Testis (tissue), 3 donors: ENCODE data around the gene VANGL2. TPM values are rescaled to one million over a fixed set of nuclear protein-coding genes. Genes with fewer than 3 reads are reported as not detected.

Experiments
- DNase-seq: peaks from one replicate; pipeline ENCODE4 v3.0.0-alpha.2; 2019
- H3K27ac ChIP-seq, 2 donors: fragments of 200-600 bp; sonication (generic); one replicate each; pipeline ENCODE4 v1.5.1; 2019
- H3K27me3 ChIP-seq: fragments of 200-600 bp; sonication (generic); one replicate; pipeline ENCODE4 v1.5.1; 2019
- H3K36me3 ChIP-seq: fragments of 200-600 bp; sonication (generic); one replicate; pipeline ENCODE4 v1.5.1; 2017; ENCODE audit warnings: low read depth; ENCODE audit errors: missing control alignments
- H3K4me1 ChIP-seq: fragments of 200-600 bp; sonication (generic); one replicate; pipeline ENCODE4 v1.5.1; 2019
- H3K4me3 ChIP-seq, 2 donors: fragments of 200-600 bp; sonication (generic); one replicate each; pipeline ENCODE4 v1.5.1; 2017 to 2019
- H3K9me3 ChIP-seq: fragments of 200-600 bp; sonication (generic); one replicate; pipeline ENCODE4 v1.5.1; 2017
- POLR2A ChIP-seq: fragments of 450-650 bp; IDR thresholded peaks from one replicate; pipeline ENCODE4 v1.6.1; 2017; ENCODE audit warnings: antibody characterized with exemption, mild to moderate bottlenecking, moderate library complexity
- WGBS, 2 donors: methylation state at CpG; one replicate each; pipeline ENCODE4 v1.1.5; 2018; 5-methylcytosine and 5-hydroxymethylcytosine counted together
- intact Hi-C: fragments of 100-400 bp; cut with DNase I; formaldehyde crosslinking; loops from one replicate; pipeline ENCODE4 v1.15.1; 2023; ENCODE audit warnings: low total_unique reads
- polyA plus RNA-seq: library from polyadenylated mRNA; stranded (reverse); fragments of 350-450 nt; fragmentation: Illumina TruSeq; extraction: RNeasy Lipid Tissue Mini Kit (QIAGEN cat#74804); gene quantifications from one replicate; pipeline ENCODE4 v1.2.3, GENCODE V29; 2014; ENCODE audit warnings: low read depth, low replicate concordance; ENCODE audit not compliant: insufficient read depth
- total RNA-seq, 2 donors: library from RNA; depleted of rRNA; stranded (reverse); fragments of >200 nt; gene quantifications; one replicate each; pipeline ENCODE4 v1.2.3, GENCODE V29; 2016
- TF ChIP-seq, protein P1 (sequence below), 3 experiments: fragments of 450-650 bp in 2 of 3; fragments of 200-600 bp in 1 of 3; sonication (generic) in 1 of 3; IDR thresholded peaks; one replicate each; pipeline ENCODE4 v1.5.1; 2016 to 2019; ENCODE audit warnings: antibody characterized with exemption in 3 of 3, mild to moderate bottlenecking in 2 of 3, moderate library complexity in 1 of 3

VANGL2 gene
- total and polyA plus RNA-seq, 3 donors from 2014 or later, result 3.6 to 5.9 (median 3.8) TPM

DNA sequence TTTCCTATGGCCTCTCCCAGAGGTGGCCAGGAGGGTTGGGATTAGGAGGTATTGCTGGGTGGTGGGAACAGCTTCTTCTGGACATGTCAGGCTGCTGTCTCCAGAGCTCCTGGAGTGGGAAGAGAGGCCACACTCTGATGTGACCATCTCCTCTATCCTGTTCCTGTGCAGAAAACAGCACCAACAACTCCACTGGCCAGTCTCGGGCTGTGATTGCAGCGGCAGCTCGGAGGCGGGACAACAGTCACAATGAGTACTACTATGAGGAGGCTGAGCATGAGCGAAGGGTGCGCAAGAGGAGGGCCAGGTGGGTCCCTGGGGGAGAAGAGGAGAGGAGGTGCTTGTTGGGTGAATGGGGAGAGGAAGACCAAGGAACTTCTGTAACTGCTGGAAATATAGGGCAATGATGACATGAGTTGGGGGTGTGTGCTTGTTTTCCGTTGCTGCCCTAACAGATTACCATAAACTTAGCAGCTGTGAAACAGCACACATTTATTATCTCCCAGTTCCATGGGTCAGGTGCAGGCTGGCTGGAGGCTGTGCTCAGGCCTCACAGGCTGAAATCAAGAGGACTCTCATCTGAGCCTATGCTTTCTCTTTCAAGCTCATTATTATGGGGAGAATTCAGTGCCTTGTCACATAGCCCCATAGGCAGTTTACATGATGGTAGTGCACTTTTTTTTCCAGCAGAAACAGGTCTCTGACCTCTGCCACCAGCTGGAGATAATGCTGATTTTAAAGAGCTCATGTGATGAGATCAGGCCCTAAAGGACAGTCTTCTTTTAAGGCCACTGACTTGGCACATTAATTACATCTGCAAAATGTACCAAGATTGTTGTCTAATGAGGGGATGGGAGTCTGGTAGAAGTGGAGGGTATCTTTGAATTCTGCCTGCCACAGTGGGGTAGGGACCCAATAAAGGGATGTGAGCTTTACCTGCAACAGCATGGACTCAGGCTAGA, 20.8 kb downstream of the VANGL2 start:
- Histone ChIP-seq H3K27me3 (no peaks in the 10 kb centered on the region), H3K4me1 (no peaks in the 10 kb centered on the region), H3K9me3 (no peaks in the 10 kb centered on the region), H3K36me3 (no peaks in the 10 kb centered on the region), H3K4me3 (no peak overlapping the region), H3K27ac (no peak overlapping the region)
- TF ChIP-seq, protein P1, sequence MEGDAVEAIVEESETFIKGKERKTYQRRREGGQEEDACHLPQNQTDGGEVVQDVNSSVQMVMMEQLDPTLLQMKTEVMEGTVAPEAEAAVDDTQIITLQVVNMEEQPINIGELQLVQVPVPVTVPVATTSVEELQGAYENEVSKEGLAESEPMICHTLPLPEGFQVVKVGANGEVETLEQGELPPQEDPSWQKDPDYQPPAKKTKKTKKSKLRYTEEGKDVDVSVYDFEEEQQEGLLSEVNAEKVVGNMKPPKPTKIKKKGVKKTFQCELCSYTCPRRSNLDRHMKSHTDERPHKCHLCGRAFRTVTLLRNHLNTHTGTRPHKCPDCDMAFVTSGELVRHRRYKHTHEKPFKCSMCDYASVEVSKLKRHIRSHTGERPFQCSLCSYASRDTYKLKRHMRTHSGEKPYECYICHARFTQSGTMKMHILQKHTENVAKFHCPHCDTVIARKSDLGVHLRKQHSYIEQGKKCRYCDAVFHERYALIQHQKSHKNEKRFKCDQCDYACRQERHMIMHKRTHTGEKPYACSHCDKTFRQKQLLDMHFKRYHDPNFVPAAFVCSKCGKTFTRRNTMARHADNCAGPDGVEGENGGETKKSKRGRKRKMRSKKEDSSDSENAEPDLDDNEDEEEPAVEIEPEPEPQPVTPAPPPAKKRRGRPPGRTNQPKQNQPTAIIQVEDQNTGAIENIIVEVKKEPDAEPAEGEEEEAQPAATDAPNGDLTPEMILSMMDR (IDR thresholded peaks at IDR 0.05), result no peak
- TF ChIP-seq POLR2A, result no peak
- DNase-seq, result no peak
- 94 to 97% methylated on average over 6 to 7 of the region's 7 CpGs for WGBS, 2 donors
- intact Hi-C loops, result no loop called here

DNA sequence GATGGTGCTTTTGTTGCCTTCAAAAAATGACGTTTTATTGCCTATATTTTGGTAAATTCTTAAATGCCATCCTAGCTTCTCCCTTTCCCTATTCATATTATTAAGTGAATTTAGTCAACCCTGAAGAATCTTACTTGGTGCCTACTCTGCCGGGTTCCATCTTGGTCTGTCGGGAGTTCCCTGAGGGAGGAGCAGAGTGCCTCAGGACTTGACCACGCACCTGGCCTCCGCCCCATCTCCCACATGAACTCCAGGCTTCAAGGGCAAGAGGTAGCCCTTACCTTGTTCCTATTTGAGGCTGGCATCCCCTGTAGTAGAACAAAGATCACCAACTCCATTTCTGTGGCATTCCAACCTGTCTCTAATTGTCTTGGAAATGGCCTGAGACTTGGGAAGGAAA, 21.5 kb downstream of the VANGL2 start:
- H3K27ac ChIP-seq, result no peak overlapping the region
- H3K9me3 ChIP-seq, result no peaks in the 10 kb centered on the region
- H3K36me3 ChIP-seq, result no peaks in the 10 kb centered on the region
- WGBS, 2 donors, result 88 to 91% methylated on average over 4 to 5 of the region's 5 CpGs
- H3K27me3 ChIP-seq, result no peaks in the 10 kb centered on the region
- intact Hi-C loops, result no loop called here
- no peaks in the 10 kb centered on the region for H3K4me1 ChIP-seq
- no peak overlapping the region for H3K4me3 ChIP-seq
- TF ChIP-seq, protein P1 (IDR thresholded peaks at IDR 0.05), result no peak
- TF ChIP-seq POLR2A, result no peak
- no peak for DNase-seq

DNA sequence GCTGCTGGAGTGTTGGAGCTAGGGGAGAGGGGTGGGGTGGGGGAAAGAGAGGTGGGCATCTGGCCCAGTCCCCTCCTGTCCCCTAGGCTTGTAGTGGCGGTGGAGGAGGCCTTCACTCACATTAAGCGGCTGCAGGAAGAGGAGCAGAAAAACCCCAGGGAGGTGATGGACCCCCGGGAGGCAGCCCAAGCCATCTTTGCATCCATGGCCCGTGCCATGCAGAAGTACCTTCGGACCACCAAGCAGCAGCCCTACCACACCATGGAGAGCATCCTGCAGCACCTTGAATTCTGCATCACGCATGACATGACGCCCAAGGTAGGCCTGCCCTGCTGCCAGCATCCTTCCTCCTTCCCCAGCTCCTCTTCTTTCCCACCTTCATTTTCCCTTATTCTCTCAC, 23.6 kb downstream of the VANGL2 start:
- 93 to 94% methylated on average over 7 of the region's 7 CpGs for whole genome bisulfite sequencing, 2 donors
- Histone ChIP-seq H3K9me3 (no peaks in the 10 kb centered on the region), H3K4me3 (no peak overlapping the region), H3K36me3 (no peaks in the 10 kb centered on the region), H3K27me3 (no peaks in the 10 kb centered on the region), H3K27ac (no peak overlapping the region), H3K4me1 (peaks cover 3% of the 10 kb centered on the region)
- TF ChIP-seq, protein P1 (IDR thresholded peaks at IDR 0.05), result no peak
- intact Hi-C loops, result no loop called here
- no peak for DNase-seq

DNA sequence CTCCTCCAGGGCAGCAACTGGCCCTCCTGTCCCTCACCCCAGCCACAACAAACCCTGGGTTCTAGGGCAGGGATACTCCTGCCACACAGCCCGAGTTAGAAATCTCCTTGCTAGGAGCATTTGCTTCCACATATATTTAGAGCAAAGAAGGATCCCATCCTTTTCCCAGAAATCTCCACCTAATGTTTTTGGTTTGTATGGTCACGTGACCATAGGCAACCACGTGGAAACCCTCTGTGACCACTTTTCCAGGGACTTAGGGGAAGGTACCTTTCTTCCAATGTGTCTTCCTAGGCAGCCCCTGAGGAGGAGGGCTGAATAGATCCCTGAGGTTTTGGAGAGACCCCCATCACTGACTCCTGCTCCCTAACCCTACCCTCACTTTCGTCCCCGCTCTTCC, 25.5 kb downstream of the VANGL2 start:
- intact Hi-C loops, result no loop called here

More for the DNA sequence above, 25.5 kb downstream of the VANGL2 start:
- Histone ChIP-seq H3K9me3 (no peaks in the 10 kb centered on the region), H3K4me3 (no peak overlapping the region), H3K27me3 (no peaks in the 10 kb centered on the region), H3K4me1 (peaks cover 10% of the 10 kb centered on the region), H3K27ac (no peak overlapping the region), H3K36me3 (no peaks in the 10 kb centered on the region)
- TF ChIP-seq POLR2A, result no peak
- TF ChIP-seq, protein P1 (IDR thresholded peaks at IDR 0.05), result no peak
- no peak for DNase-seq
- 86 to 88% methylated on average over 5 of the region's 5 CpGs for WGBS, 2 donors
